Fibroblast of lung (primary cell): Measurements from ENCODE around the gene OGDHL.

Source experiments
- EZH2 ChIP-seq: IDR thresholded peaks from 2 replicates; pipeline ENCODE4 v1.5.1; 2012; ENCODE audit warnings: low read length, control low read depth, mild to moderate bottlenecking; ENCODE audit errors: missing control alignments
- TF ChIP-seq, protein P1 (sequence below), 2 donors: IDR thresholded peaks in 1 of 2; conservative IDR thresholded peaks in 1 of 2; 1 replicate in 1 of 2; 2 replicates in 1 of 2; pipeline ENCODE4 v1.5.1; 2011 to 2012; ENCODE audit warnings: low read length in 2 of 2, control low read depth in 1 of 2, inconsistent platforms in 1 of 2, low read depth in 1 of 2, mild to moderate bottlenecking in 1 of 2

DNA sequence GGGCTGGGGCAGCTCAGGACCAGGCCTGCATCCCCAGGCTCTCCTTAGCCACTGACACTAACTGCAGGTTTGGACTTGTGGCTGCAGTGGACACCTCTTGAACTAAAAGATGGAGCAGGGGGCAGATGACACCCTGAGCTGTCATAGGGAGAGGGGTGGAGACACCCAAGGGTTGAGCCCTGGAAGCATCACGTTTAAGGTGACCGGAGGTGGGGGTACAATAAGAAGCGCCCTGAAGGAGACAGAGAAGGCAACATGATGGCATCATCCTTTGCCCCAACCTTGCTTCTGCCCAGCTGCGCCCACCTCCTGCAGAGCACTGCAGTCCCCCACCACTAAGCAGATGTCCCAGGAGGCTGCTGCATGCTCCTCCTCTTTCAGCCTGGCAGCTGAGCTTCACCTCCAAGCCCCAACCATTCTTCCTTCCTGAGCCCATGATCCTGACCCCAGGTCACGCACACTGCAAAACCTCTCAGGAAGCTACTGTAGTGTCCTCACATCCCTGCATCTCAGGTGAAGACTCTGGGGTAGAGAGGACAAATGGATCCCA is 25.5 kb downstream of the OGDHL start:
- TF ChIP-seq, protein P1, sequence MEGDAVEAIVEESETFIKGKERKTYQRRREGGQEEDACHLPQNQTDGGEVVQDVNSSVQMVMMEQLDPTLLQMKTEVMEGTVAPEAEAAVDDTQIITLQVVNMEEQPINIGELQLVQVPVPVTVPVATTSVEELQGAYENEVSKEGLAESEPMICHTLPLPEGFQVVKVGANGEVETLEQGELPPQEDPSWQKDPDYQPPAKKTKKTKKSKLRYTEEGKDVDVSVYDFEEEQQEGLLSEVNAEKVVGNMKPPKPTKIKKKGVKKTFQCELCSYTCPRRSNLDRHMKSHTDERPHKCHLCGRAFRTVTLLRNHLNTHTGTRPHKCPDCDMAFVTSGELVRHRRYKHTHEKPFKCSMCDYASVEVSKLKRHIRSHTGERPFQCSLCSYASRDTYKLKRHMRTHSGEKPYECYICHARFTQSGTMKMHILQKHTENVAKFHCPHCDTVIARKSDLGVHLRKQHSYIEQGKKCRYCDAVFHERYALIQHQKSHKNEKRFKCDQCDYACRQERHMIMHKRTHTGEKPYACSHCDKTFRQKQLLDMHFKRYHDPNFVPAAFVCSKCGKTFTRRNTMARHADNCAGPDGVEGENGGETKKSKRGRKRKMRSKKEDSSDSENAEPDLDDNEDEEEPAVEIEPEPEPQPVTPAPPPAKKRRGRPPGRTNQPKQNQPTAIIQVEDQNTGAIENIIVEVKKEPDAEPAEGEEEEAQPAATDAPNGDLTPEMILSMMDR (conservative IDR thresholded peaks at IDR 0.05 in 1 of 2, IDR thresholded peaks at IDR 0.05 in 1 of 2; ENCODE audit: low read depth in 1 of 2, low read length in 2 of 2) = no peak
- no peak for TF ChIP-seq EZH2
